HFFc6 (cell line): ENCODE measurements around the gene ATP9B. TPM values are rescaled to one million over a fixed set of nuclear protein-coding genes. Genes with fewer than 3 reads are reported as not detected.

ENCODE experiments used
- DNase-seq: peaks from one replicate; pipeline ENCODE4 v3.0.0-alpha.2; 2018
- H3K27ac Mint-ChIP-seq: 2 replicates; pipeline ENCODE4 v1.8.0; 2020; ENCODE audit warnings: mild to moderate bottlenecking, mixed read lengths
- H3K27me3 Mint-ChIP-seq: 2 replicates; pipeline ENCODE4 v1.8.0; 2021; ENCODE audit warnings: mild to moderate bottlenecking, moderate library complexity, mixed read lengths; ENCODE audit not compliant: insufficient read depth
- H3K36me3 Mint-ChIP-seq: 2 replicates; pipeline ENCODE4 v1.8.0; 2021; ENCODE audit warnings: low read depth, mixed read lengths
- H3K4me1 Mint-ChIP-seq: 2 replicates; pipeline ENCODE4 v1.8.0; 2020; ENCODE audit warnings: low read depth, mixed read lengths
- H3K4me3 Mint-ChIP-seq: 2 replicates; pipeline ENCODE4 v1.8.0; 2020; ENCODE audit warnings: mild to moderate bottlenecking, moderate library complexity, mixed read lengths
- H3K9me3 Mint-ChIP-seq: 2 replicates; pipeline ENCODE4 v1.8.0; 2020; ENCODE audit warnings: mild to moderate bottlenecking, mixed read lengths
- total RNA-seq, 6 experiments: library from RNA; stranded (reverse); fragmentation: NEBNext Ultra II Directional; extraction: Animal tissue kit (Norgen Biotek cat#: 25700); gene quantifications; 2 replicates in 1 of 6; 3 replicates in 5 of 6; pipeline ENCODE4 v1.2.3, GENCODE V29; 2021
- TF ChIP-seq, protein P1 (sequence below): fragments of 200-600 bp; sonication (generic); IDR thresholded peaks from 2 replicates; pipeline ENCODE4 v1.5.0; 2021; ENCODE audit warnings: antibody characterized with exemption, mild to moderate bottlenecking

Gene ATP9B
- total RNA-seq, 6 experiments from 2014 or later = 9.0 to 11.2 (median 10.5) TPM

DNA sequence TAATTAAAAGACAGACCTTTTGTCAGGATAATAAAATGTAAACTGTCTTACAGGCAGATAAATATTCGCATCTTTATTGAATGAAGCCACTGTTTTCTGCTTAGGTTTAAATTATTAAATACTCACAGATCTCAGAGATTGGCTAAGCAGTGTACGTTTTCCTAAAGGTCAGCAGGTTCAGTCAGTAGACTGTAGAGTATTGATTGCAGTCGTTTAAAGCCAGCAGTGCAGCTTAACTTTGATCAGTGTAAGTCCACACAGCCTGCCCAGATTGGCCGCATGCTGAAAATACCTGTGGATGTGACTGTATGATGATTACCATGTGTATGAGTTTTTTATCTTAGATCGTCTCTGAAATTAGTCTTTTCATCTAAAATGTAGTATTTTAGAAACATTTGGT is 42.3 kb downstream of the ATP9B start:
- TF ChIP-seq, protein P1, sequence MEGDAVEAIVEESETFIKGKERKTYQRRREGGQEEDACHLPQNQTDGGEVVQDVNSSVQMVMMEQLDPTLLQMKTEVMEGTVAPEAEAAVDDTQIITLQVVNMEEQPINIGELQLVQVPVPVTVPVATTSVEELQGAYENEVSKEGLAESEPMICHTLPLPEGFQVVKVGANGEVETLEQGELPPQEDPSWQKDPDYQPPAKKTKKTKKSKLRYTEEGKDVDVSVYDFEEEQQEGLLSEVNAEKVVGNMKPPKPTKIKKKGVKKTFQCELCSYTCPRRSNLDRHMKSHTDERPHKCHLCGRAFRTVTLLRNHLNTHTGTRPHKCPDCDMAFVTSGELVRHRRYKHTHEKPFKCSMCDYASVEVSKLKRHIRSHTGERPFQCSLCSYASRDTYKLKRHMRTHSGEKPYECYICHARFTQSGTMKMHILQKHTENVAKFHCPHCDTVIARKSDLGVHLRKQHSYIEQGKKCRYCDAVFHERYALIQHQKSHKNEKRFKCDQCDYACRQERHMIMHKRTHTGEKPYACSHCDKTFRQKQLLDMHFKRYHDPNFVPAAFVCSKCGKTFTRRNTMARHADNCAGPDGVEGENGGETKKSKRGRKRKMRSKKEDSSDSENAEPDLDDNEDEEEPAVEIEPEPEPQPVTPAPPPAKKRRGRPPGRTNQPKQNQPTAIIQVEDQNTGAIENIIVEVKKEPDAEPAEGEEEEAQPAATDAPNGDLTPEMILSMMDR = no peak
- H3K27me3 Mint-ChIP-seq = no peaks in the 10 kb centered on the region; the same call in 1 of the 2 replicates
- peaks cover 15% of the 10 kb centered on the region for H3K4me1 Mint-ChIP-seq
- no peaks in the 10 kb centered on the region for H3K9me3 Mint-ChIP-seq
- H3K36me3 Mint-ChIP-seq = peaks cover 15% of the 10 kb centered on the region
- DNase-seq = no peak
- no peak overlapping the region for H3K4me3 Mint-ChIP-seq
- H3K27ac Mint-ChIP-seq = no peak overlapping the region

DNA sequence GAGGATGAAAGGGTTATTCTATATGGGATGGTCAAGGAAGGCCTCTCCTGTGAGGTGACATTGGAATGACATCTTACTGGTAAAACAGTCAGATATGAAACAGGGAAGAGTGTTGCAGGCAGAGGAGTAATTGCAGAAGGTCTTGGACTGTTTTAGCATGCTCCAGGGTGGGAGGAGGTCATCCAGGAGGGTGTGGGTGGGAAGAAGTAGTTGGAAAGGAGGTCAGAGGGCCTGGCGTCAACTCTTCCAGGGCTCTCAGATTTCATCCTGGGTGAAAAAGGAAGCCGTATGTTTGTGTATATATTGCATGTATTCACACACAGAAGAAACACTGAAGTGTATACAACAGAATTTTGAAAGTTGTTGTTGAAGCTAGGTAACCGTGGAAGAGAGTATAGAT is 48.2 kb downstream of the ATP9B start:
- TF ChIP-seq, protein P1 = no peak
- no peak overlapping the region for H3K27ac Mint-ChIP-seq
- H3K4me3 Mint-ChIP-seq = no peak overlapping the region
- DNase-seq = no peak
- peaks cover 11% of the 10 kb centered on the region for H3K36me3 Mint-ChIP-seq
- H3K4me1 Mint-ChIP-seq = no peaks in the 10 kb centered on the region
- H3K27me3 Mint-ChIP-seq = no peaks in the 10 kb centered on the region; the same call in 1 of the 2 replicates
- no peaks in the 10 kb centered on the region for H3K9me3 Mint-ChIP-seq

DNA sequence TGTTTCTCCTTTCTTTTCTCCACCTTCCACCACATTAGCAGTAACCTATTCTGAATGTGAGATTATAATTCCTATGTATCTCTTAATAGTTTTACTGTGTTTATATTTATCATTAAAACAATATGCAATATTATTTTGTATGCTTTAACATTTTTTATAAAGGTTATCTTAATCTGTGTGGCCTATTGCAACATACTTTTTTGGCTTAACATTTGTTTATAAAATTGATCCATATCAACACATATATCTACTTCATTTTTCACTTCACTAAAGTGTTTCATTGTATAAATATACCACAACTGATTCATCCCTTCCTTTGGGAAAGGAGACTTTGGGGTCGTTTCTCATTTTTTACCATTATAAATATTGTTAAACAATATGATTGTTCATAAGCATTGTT is 48.6 kb downstream of the ATP9B start:
- Mint-ChIP-seq H3K36me3 (peaks cover 11% of the 10 kb centered on the region), H3K4me3 (no peak overlapping the region), H3K9me3 (no peaks in the 10 kb centered on the region), H3K27me3 (no peaks in the 10 kb centered on the region; the same call in 1 of the 2 replicates), H3K4me1 (no peaks in the 10 kb centered on the region), H3K27ac (no peak overlapping the region)
- TF ChIP-seq, protein P1 = no peak
- DNase-seq = no peak

DNA sequence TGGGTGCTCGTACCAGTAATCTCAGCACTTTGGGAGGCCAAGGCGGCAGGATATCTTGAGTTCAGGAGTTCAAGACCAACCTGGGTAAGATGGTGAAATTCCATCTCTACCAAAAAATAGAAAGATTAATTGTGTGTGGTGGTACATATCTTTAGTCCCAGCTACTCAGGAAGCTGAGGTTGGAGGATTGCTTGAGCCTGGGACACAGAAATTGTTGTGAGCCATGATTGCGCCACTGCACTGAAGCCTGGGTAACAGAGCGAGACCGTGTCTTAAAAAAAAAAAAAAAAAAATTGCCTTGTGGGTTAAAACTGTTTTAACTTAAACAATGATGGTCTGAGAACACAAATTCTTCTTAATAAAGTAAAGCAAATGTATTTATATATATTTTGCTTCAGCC is 49.6 kb downstream of the ATP9B start:
- Mint-ChIP-seq H3K27ac (no peak overlapping the region), H3K36me3 (peaks cover 15% of the 10 kb centered on the region), H3K27me3 (no peaks in the 10 kb centered on the region; the same call in 1 of the 2 replicates), H3K9me3 (no peaks in the 10 kb centered on the region), H3K4me3 (no peak overlapping the region), H3K4me1 (peaks cover 4% of the 10 kb centered on the region; the same call in 1 of the 2 replicates)
- TF ChIP-seq, protein P1 = no peak
- DNase-seq = no peak

DNA sequence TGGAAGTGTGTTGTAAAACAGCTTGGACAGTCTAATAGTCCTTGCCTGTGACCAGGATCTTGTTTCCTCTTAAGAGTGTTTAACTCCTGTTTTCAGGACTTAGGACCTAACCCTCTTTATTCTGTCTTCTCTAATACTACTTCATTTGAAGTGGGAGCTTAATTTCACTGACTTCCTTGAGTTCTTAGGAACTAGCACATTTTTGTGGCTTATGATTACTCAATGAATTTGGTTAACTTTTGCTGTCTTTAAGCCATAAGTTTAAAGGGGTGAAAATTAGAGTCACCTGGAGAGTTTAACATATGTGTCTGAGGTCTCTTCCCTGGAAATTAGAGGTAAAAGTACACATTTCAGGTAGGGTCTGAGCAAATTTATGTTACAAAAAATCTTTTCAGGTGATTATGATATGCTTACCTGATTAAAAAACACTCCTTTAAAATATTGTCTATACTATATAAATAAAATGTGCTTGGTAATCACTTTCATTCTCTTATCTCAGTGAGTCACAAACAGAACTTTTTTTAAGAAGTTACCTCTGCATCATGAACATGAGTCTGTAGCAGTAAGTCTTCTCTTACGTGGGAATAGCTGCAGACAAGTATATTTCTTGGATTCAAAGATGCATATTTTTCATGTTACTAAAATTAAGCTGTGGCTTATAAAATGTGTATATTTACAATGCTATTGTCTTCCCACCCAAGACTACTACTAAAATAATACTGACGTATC is 52.7 kb downstream of the ATP9B start:
- DNase-seq = no peak
- Mint-ChIP-seq H3K27ac (no peak overlapping the region), H3K9me3 (no peaks in the 10 kb centered on the region), H3K36me3 (peaks cover 6% of the 10 kb centered on the region; the same call in 1 of the 2 replicates), H3K4me3 (no peak overlapping the region), H3K4me1 (peaks cover 7% of the 10 kb centered on the region; the same call in 1 of the 2 replicates), H3K27me3 (no peaks in the 10 kb centered on the region)
- TF ChIP-seq, protein P1 = no peak
